Mesenchymal stem cell (in vitro differentiated cells and primary cell): ENCODE measurements around the gene DGKD.

Experiments used
- DNase-seq: peaks from one replicate; pipeline ENCODE4 v3.0.0-alpha.2; 2013
- H2AFZ ChIP-seq: one replicate; pipeline ENCODE4 v1.6.1; 2013; ENCODE audit warnings: low read depth, mild to moderate bottlenecking, control low read depth, inconsistent platforms, low read length, moderate library complexity
- H2AK5ac ChIP-seq: 2 replicates; pipeline ENCODE4 v1.6.1; 2013; ENCODE audit warnings: low read length, moderate library complexity, mild to moderate bottlenecking, inconsistent platforms; ENCODE audit not compliant: severe bottlenecking
- H2BK120ac ChIP-seq: one replicate; pipeline ENCODE4 v1.6.1; 2013; ENCODE audit warnings: low read depth, mild to moderate bottlenecking, inconsistent platforms, low read length, moderate library complexity
- H2BK12ac ChIP-seq, 2 experiments: one replicate each; pipeline ENCODE4 v1.6.1; 2013; ENCODE audit warnings: inconsistent platforms in 2 of 2, low read length in 2 of 2, mild to moderate bottlenecking in 2 of 2, moderate library complexity in 2 of 2, control low read depth in 1 of 2
- H2BK15ac ChIP-seq: one replicate; pipeline ENCODE4 v1.6.1; 2013; ENCODE audit warnings: mild to moderate bottlenecking, low read depth, inconsistent platforms; ENCODE audit not compliant: poor library complexity, severe bottlenecking
- H2BK5ac ChIP-seq: 2 replicates; pipeline ENCODE4 v1.6.1; 2013; ENCODE audit warnings: low read depth, mild to moderate bottlenecking, low read length, control low read depth, inconsistent platforms; ENCODE audit not compliant: poor library complexity, severe bottlenecking
- H3K14ac ChIP-seq, 2 experiments: one replicate each; pipeline ENCODE4 v1.6.1; 2013; ENCODE audit warnings: inconsistent platforms in 2 of 2, low read length in 2 of 2, control low read depth in 1 of 2, mild to moderate bottlenecking in 1 of 2, moderate library complexity in 1 of 2
- H3K18ac ChIP-seq, 2 experiments: one replicate each; pipeline ENCODE4 v1.6.1; 2013; ENCODE audit warnings: inconsistent platforms in 2 of 2, low read length in 2 of 2, control low read depth in 1 of 2, low read depth in 1 of 2, mild to moderate bottlenecking in 1 of 2
- H3K23ac ChIP-seq, 2 experiments: one replicate each; pipeline ENCODE4 v1.6.1; 2013; ENCODE audit warnings: inconsistent platforms in 2 of 2, low read length in 2 of 2, mild to moderate bottlenecking in 2 of 2, moderate library complexity in 2 of 2, control low read depth in 1 of 2
- H3K27ac ChIP-seq: 2 replicates; pipeline ENCODE4 v1.5.1; 2013; ENCODE audit warnings: mild to moderate bottlenecking, moderate library complexity, low read length, control low read depth, inconsistent platforms; ENCODE audit not compliant: poor library complexity, severe bottlenecking
- H3K27me3 ChIP-seq, 2 experiments: 2 replicates each; pipeline versions ENCODE4 v1.6.1 to v1.7.0; 2013; ENCODE audit warnings: low read length in 2 of 2, mild to moderate bottlenecking in 2 of 2, moderate library complexity in 2 of 2, control low read depth in 1 of 2, inconsistent platforms in 1 of 2; ENCODE audit not compliant: control insufficient read depth in 1 of 2, insufficient read depth in 1 of 2
- H3K36me3 ChIP-seq, 2 experiments: 2 replicates each; pipeline versions ENCODE4 v1.6.1 to v1.7.0; 2013; ENCODE audit warnings: low read length in 2 of 2, control low read depth in 1 of 2, inconsistent platforms in 1 of 2, low read depth in 1 of 2, mild to moderate bottlenecking in 1 of 2; ENCODE audit not compliant: insufficient read depth in 2 of 2, control insufficient read depth in 1 of 2
- H3K4ac ChIP-seq, 2 experiments: one replicate each; pipeline ENCODE4 v1.6.1; 2013; ENCODE audit warnings: inconsistent platforms in 2 of 2, low read length in 2 of 2, mild to moderate bottlenecking in 2 of 2, moderate library complexity in 2 of 2, control low read depth in 1 of 2, low read depth in 1 of 2
- H3K4me1 ChIP-seq: 2 replicates; pipeline ENCODE4 v1.6.1; 2013; ENCODE audit warnings: low read depth, low read length, control low read depth; ENCODE audit not compliant: control insufficient read depth, insufficient read depth
- H3K4me2 ChIP-seq: 2 replicates; pipeline ENCODE4 v1.6.1; 2013; ENCODE audit warnings: low read length, mild to moderate bottlenecking, inconsistent platforms; ENCODE audit not compliant: poor library complexity, severe bottlenecking
- H3K4me3 ChIP-seq, 2 experiments: 2 replicates each; pipeline versions ENCODE4 v1.5.1 to v1.7.0; 2013; ENCODE audit warnings: low read length in 2 of 2, mild to moderate bottlenecking in 2 of 2, control low read depth in 1 of 2, low read depth in 1 of 2; ENCODE audit not compliant: insufficient read depth in 1 of 2
- H3K79me1 ChIP-seq: replicated peaks from 2 replicates; pipeline ENCODE4 v1.6.1; 2013; ENCODE audit warnings: mild to moderate bottlenecking, control low read depth, low read length, inconsistent platforms; ENCODE audit not compliant: poor library complexity, severe bottlenecking
- H3K9ac ChIP-seq: 2 replicates; pipeline ENCODE4 v1.7.0; 2013; ENCODE audit warnings: mild to moderate bottlenecking, low read length, moderate library complexity
- H3K9me3 ChIP-seq: 2 replicates; pipeline ENCODE4 v1.7.0; 2013; ENCODE audit warnings: mild to moderate bottlenecking, low read length; ENCODE audit not compliant: control insufficient read depth
- H4K8ac ChIP-seq: one replicate; pipeline ENCODE4 v1.6.1; 2013; ENCODE audit warnings: inconsistent platforms, mild to moderate bottlenecking, low read length, moderate library complexity
- H4K91ac ChIP-seq: one replicate; pipeline ENCODE4 v1.6.1; 2013; ENCODE audit warnings: mild to moderate bottlenecking, low read length, inconsistent platforms
- WGBS: methylation state at CpG from one replicate; pipeline ENCODE4 v1.1.7; 2013; ENCODE audit warnings: mixed read lengths; 5-methylcytosine and 5-hydroxymethylcytosine counted together

Gene DGKD

DNA sequence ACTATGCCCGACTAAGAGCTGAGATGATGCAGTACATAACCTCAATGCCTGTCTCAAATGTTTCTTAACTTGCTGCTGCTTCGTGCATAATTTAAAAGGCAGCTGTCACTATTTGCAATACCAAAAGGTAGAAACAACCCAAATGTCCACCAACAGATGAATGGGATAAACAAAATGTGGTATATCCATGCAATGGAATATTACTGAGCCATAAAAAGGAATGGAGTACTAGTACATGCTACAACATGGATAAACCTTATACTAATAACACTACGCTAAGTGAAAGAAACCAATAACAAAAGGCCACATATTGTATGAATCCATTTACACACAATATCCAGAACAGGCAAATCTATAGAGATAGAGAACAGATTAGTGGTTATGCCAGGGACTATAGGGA is 13.0 kb upstream of the DGKD start:
- H3K27me3 ChIP-seq, result peaks cover 12 to 33% of the 10 kb centered on the region in 2 experiments
- H3K4ac ChIP-seq, result no peak overlapping the region
- H3K9me3 ChIP-seq, result peaks cover 4% of the 10 kb centered on the region
- no peak overlapping the region for H3K9ac ChIP-seq
- H2BK5ac ChIP-seq, result no peak overlapping the region
- H3K27ac ChIP-seq, result no peak overlapping the region
- WGBS, result 90% methylated on average over 2 of the region's 3 CpGs
- H3K79me1 ChIP-seq, result no peaks in the 10 kb centered on the region
- no peak overlapping the region for H3K4me3 ChIP-seq
- no peak overlapping the region for H3K14ac ChIP-seq
- no peak overlapping the region for H3K4me2 ChIP-seq
- no peak overlapping the region for H3K23ac ChIP-seq
- H2BK12ac ChIP-seq, result no peak overlapping the region
- no peaks in the 10 kb centered on the region for H3K36me3 ChIP-seq
- H2BK15ac ChIP-seq, result no peak overlapping the region
- H4K91ac ChIP-seq, result no peak overlapping the region
- no peaks in the 10 kb centered on the region for H3K4me1 ChIP-seq
- no peak overlapping the region for H4K8ac ChIP-seq
- H2AFZ ChIP-seq, result no peak overlapping the region
- H2AK5ac ChIP-seq, result no peak overlapping the region
- H2BK120ac ChIP-seq, result no peak overlapping the region
- no peak for DNase-seq
- H3K18ac ChIP-seq, result no peak overlapping the region

DNA sequence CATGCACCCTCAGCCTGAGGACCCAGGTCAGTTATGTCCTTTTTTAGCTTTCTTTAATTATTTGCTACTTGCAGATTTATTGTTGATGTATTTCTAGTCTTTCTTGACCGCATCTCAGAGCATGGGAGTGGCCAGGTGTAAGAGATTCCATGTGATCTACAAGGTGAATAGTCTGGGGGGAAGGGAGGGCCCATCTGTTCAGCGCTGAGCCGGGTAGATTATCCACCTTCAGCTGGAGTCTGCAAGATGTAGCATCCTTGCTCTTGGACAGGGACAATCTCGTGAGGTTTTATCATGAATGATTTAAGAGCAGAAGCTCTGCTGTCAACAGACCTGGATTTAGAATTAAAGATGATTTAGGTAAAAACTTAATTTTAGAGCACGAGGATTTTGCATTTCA is 12.0 kb upstream of the DGKD start:
- Histone ChIP-seq H3K4ac (no peak overlapping the region), H3K4me1 (no peaks in the 10 kb centered on the region), H3K14ac (no peak overlapping the region), H2BK12ac (no peak overlapping the region), H2AFZ (no peak overlapping the region), H3K4me3 (no peak overlapping the region), H3K23ac (no peak overlapping the region), H3K9me3 (peaks cover 4% of the 10 kb centered on the region), H3K27ac (no peak overlapping the region), H3K18ac (no peak overlapping the region), H3K79me1 (no peaks in the 10 kb centered on the region), H3K4me2 (no peak overlapping the region), H2AK5ac (no peak overlapping the region), H3K36me3 (no peaks in the 10 kb centered on the region), H4K8ac (no peak overlapping the region), H2BK15ac (no peak overlapping the region), H3K9ac (no peak overlapping the region), H2BK120ac (no peak overlapping the region), H3K27me3 (peaks cover 11 to 23% of the 10 kb centered on the region in 2 experiments), H4K91ac (no peak overlapping the region), H2BK5ac (no peak overlapping the region)
- DNase-seq, result no peak
- WGBS, result 82% methylated on average over 4 of the region's 5 CpGs

DNA sequence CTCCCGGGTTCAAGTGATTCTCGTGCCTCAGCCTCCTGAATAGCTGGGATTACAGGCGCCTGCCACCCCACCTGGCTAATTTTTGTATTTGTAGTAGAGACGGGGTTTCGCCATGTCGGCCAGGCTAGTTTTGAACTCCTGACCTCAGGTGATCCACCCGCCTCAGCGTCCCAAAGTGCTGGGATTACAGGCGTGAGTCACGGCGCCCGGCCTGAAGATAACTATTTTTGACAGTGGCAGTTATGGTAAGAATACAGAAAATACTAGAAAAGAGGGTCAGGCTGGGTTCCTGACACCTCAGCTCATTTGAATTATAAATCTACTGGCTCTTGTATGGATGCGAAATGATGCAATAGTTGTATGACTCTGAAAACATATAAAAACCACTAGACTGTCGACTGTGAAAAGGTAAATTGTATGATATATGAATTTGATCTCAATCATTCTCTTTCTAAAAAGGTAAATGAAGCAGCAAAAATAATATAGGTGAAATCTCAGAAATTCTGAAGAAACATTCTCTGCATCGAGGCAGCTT is 11.1 kb upstream of the DGKD start:
- Histone ChIP-seq H4K91ac (no peak overlapping the region), H3K9ac (no peak overlapping the region), H3K27me3 (peaks cover 1 to 20% of the 10 kb centered on the region in 2 experiments), H3K27ac (no peak overlapping the region), H2BK15ac (no peak overlapping the region), H2BK12ac (no peak overlapping the region), H3K79me1 (no peaks in the 10 kb centered on the region), H3K23ac (no peak overlapping the region), H3K36me3 (no peaks in the 10 kb centered on the region), H2AFZ (no peak overlapping the region), H2BK120ac (no peak overlapping the region), H3K18ac (no peak overlapping the region), H2AK5ac (no peak overlapping the region), H3K9me3 (peaks cover 4% of the 10 kb centered on the region), H3K4me2 (no peak overlapping the region), H2BK5ac (no peak overlapping the region), H4K8ac (no peak overlapping the region), H3K4ac (no peak overlapping the region), H3K4me1 (peaks cover 2% of the 10 kb centered on the region), H3K14ac (no peak overlapping the region), H3K4me3 (no peak overlapping the region)
- 92% methylated on average over 13 of the region's 15 CpGs for WGBS
- no peak for DNase-seq

DNA sequence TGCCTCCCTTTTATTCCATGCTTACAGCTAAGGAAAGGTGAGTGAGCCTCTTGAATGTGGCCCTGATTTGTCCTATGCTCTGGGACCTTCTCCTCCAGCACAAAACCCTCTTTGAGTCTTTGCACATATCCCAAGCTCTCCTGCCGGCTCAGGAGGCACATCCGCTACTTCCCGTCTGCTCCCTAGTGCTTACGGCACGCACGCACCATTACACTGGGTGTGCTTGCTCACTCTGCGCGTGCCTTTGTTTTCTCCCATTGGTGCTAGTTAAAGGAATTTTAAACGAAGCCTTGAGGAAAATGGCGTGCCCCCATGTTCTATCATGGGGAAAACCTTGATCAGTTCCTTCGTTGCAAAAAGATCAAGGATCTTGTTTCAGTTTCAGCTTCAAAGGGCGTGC is 7.9 kb upstream of the DGKD start:
- Histone ChIP-seq H2BK5ac (no peak overlapping the region), H2AFZ (no peak overlapping the region), H3K36me3 (no peaks in the 10 kb centered on the region), H3K27me3 (peaks cover 0 to 14% of the 10 kb centered on the region in 2 experiments), H2AK5ac (no peak overlapping the region), H3K18ac (no peak overlapping the region), H4K91ac (no peak overlapping the region), H2BK12ac (no peak overlapping the region), H2BK15ac (no peak overlapping the region), H3K27ac (no peak overlapping the region), H4K8ac (no peak overlapping the region), H3K14ac (no peak overlapping the region), H3K9me3 (peaks cover 2% of the 10 kb centered on the region), H3K79me1 (no peaks in the 10 kb centered on the region), H3K4me3 (no peak overlapping the region), H3K9ac (no peak overlapping the region), H3K23ac (no peak overlapping the region), H3K4me2 (no peak overlapping the region), H3K4me1 (peaks cover 7% of the 10 kb centered on the region), H2BK120ac (no peak overlapping the region), H3K4ac (no peak overlapping the region)
- DNase-seq, result no peak
- 96% methylated on average over 12 of the region's 12 CpGs for WGBS
